ENCODE measurements around the gene TOR4A.

TOR4A gene

GRCh38 chr9:137321726-137322361 lies 44.3 kb downstream of the TOR4A start:
- Histone ChIP-seq H3K4me3 (ENCODE audit: low read depth in 1 of 2, low read length in 2 of 2) (no peak overlapping the region), H3K27ac (ENCODE audit: low read length) (no peak overlapping the region), H3K79me2 (ENCODE audit: insufficient read depth, low read length) (no peaks in the 10 kb centered on the region), H3K9ac (ENCODE audit: low read depth, low read length) (no peak overlapping the region), H2AFZ (ENCODE audit: low read depth, low read length) (no peak overlapping the region), H4K20me1 (ENCODE audit: insufficient read depth, low read length) (no peaks in the 10 kb centered on the region), H3K36me3 (ENCODE audit: insufficient read depth, low read length) (no peaks in the 10 kb centered on the region), H3K27me3 (ENCODE audit: insufficient read depth, low read length, poor library complexity) (no peaks in the 10 kb centered on the region), H3K4me2 (ENCODE audit: insufficient read depth, low read length) (no peak overlapping the region), H3K4me1 (ENCODE audit: insufficient read depth, low read length) (no peaks in the 10 kb centered on the region), H3K9me3 (ENCODE audit: insufficient read depth, low read length, severe bottlenecking) (no peaks in the 10 kb centered on the region)
- ATAC-seq (ENCODE audit: insufficient read depth, low read depth) (no peak), DNase-seq (no peak)
- TF ChIP-seq EZH2 (IDR thresholded peaks at IDR 0.05; ENCODE audit: borderline replicate concordance, low read depth, low read length, severe bottlenecking), result no peak
- no peak for TF ChIP-seq CTCF (IDR thresholded peaks at IDR 0.05; ENCODE audit: borderline replicate concordance, extremely low read depth, low read length, poor library complexity, severe bottlenecking)

- H3K9me3 ChIP-seq (ENCODE audit: insufficient read depth, low read length, severe bottlenecking), result no peaks in the 10 kb centered on the region
Observed at GRCh38 chr9:137323531-137324331, 46.2 kb downstream of the TOR4A start.

GRCh38 chr9:137325124-137325523 lies 47.6 kb downstream of the TOR4A start:
- H2AFZ ChIP-seq (ENCODE audit: low read depth, low read length), result no peak overlapping the region
- no peak overlapping the region for H3K9ac ChIP-seq (ENCODE audit: low read depth, low read length)
- TF ChIP-seq EZH2 (IDR thresholded peaks at IDR 0.05; ENCODE audit: borderline replicate concordance, low read depth, low read length, severe bottlenecking) (no peak), CTCF (IDR thresholded peaks at IDR 0.05; ENCODE audit: borderline replicate concordance, extremely low read depth, low read length, poor library complexity, severe bottlenecking) (no peak)
- H3K36me3 ChIP-seq (ENCODE audit: insufficient read depth, low read length), result no peaks in the 10 kb centered on the region
- H3K9me3 ChIP-seq (ENCODE audit: insufficient read depth, low read length, severe bottlenecking), result no peaks in the 10 kb centered on the region
- no peaks in the 10 kb centered on the region for H3K27me3 ChIP-seq (ENCODE audit: insufficient read depth, low read length, poor library complexity)
- DNase-seq (no peak), ATAC-seq (ENCODE audit: insufficient read depth, low read depth) (no peak)
- no peak overlapping the region for H3K4me2 ChIP-seq (ENCODE audit: insufficient read depth, low read length)
- no peaks in the 10 kb centered on the region for H3K79me2 ChIP-seq (ENCODE audit: insufficient read depth, low read length)
- no peaks in the 10 kb centered on the region for H3K4me1 ChIP-seq (ENCODE audit: insufficient read depth, low read length)
- no peak overlapping the region for H3K4me3 ChIP-seq (ENCODE audit: low read depth in 1 of 2, low read length in 2 of 2)
- H3K27ac ChIP-seq (ENCODE audit: low read length), result no peak overlapping the region
- H4K20me1 ChIP-seq (ENCODE audit: insufficient read depth, low read length), result no peaks in the 10 kb centered on the region

More at GRCh38 chr9:137323531-137324331, 46.2 kb downstream of the TOR4A start:
- DNase-seq (no peak), ATAC-seq (ENCODE audit: insufficient read depth, low read depth) (no peak)
- no peaks in the 10 kb centered on the region for H3K27me3 ChIP-seq (ENCODE audit: insufficient read depth, low read length, poor library complexity)
- no peaks in the 10 kb centered on the region for H4K20me1 ChIP-seq (ENCODE audit: insufficient read depth, low read length)
- H3K27ac ChIP-seq (ENCODE audit: low read length), result no peak overlapping the region
- H3K4me3 ChIP-seq (ENCODE audit: low read depth in 1 of 2, low read length in 2 of 2), result no peak overlapping the region
- H2AFZ ChIP-seq (ENCODE audit: low read depth, low read length), result no peak overlapping the region
- H3K4me2 ChIP-seq (ENCODE audit: insufficient read depth, low read length), result no peak overlapping the region
- no peak for TF ChIP-seq CTCF (IDR thresholded peaks at IDR 0.05; ENCODE audit: borderline replicate concordance, extremely low read depth, low read length, poor library complexity, severe bottlenecking)
- TF ChIP-seq EZH2 (IDR thresholded peaks at IDR 0.05; ENCODE audit: borderline replicate concordance, low read depth, low read length, severe bottlenecking), result no peak
- H3K9ac ChIP-seq (ENCODE audit: low read depth, low read length), result no peak overlapping the region
- no peaks in the 10 kb centered on the region for H3K4me1 ChIP-seq (ENCODE audit: insufficient read depth, low read length)
- no peaks in the 10 kb centered on the region for H3K36me3 ChIP-seq (ENCODE audit: insufficient read depth, low read length)
- H3K79me2 ChIP-seq (ENCODE audit: insufficient read depth, low read length), result no peaks in the 10 kb centered on the region
